ENCODE data around the gene CTNNBIP1.

The CTNNBIP1 gene

DNA sequence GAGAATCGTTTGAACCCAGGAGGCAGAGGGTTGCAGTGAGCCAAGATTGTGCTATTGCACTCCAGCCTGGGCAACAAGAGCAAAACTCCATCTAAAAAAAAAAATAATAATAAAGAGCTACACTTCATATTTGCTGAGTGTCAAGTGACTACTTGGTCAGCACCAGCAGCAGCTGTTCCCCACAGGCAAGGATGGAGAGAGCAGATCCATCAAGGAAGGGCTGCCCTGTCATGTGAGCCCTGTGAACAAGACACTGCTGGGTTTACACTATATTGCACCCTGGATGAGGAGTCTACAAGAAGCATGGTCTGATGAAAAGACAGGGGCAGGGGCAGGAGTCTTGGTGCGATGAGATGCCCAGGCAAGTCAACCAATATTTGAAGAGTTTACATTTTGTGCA, 3.6 kb downstream of the CTNNBIP1 start:
- Histone ChIP-seq H3K27ac (no peak overlapping the region), H3K4me3 (no peak overlapping the region)

DNA sequence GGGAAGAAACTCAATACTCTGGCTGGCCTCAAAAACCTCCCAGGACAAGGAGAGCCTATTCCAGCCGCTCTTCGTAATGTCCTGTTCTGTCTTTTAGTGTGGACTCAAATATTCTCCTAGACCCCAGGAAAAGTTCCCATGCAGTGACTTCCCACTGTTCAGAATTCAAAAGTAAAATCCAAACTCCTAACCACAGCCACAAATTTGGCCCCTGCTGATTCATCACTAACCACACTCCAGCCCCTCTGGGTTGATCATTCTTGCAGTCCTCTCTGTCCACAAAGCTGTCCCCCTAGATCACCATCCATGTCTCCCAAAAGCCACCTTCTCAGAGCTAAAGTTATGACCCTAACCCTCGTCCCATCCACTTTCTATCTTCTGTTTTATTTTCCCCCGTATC, 5.1 kb downstream of the CTNNBIP1 start:
- Histone ChIP-seq H3K27ac (no peak overlapping the region), H3K4me3 (no peak overlapping the region)

- H3K27ac ChIP-seq, result no peak overlapping the region
- no peak overlapping the region for H3K4me3 ChIP-seq
These were observed 5.5 kb downstream of the CTNNBIP1 start for GRCh38 chr1:9904596-9904995.

DNA sequence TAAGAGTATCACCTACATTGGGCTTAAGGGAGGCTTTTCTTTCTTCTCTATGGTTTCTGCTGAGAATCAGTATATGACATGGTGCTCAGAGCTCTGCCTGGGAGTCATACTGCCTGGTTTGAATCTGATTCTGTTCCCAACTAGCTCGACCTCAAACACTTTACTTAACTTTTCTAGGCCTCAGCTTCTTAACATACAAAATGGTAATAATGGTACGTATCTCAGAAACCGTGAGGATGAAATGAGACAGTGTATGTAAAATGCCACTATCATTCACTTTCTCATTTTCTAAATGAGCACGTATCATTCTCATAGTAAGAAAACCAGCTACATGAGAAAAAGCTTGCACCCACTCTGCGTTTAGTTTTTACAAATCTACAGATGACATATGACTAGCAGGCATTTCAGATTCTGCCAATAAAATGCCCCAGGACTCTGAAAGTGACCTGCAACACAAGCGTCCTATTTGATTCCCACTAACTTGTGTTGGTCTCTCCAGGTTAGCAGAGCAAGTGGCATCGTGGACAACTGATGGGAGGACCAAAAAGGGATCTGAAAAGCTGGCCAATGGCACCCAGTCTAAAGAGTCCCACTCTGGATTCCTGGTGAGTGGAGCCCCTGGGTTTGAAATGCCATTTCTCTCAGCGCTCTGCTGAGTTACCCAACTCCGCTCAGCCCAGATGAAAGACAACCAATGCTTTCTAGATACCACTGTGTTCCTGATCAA, 6.1 kb downstream of the CTNNBIP1 start:
- Histone ChIP-seq H3K4me3 (no peak overlapping the region), H3K27ac (no peak overlapping the region)

GRCh38 chr1:9902060-9902452, 8.0 kb downstream of the CTNNBIP1 start:
- H3K4me3 ChIP-seq, result no peak overlapping the region
- H3K27ac ChIP-seq, result peak overlapping the region in 11 of 21 experiments; percentile 13 to 77 (median 40)

GRCh38 chr1:9901148-9902059, 8.7 kb downstream of the CTNNBIP1 start:
- Histone ChIP-seq H3K27ac (peak overlapping the region in 18 of 21 experiments; percentile 13 to 77 (median 53)), H3K4me3 (no peak overlapping the region)

DNA sequence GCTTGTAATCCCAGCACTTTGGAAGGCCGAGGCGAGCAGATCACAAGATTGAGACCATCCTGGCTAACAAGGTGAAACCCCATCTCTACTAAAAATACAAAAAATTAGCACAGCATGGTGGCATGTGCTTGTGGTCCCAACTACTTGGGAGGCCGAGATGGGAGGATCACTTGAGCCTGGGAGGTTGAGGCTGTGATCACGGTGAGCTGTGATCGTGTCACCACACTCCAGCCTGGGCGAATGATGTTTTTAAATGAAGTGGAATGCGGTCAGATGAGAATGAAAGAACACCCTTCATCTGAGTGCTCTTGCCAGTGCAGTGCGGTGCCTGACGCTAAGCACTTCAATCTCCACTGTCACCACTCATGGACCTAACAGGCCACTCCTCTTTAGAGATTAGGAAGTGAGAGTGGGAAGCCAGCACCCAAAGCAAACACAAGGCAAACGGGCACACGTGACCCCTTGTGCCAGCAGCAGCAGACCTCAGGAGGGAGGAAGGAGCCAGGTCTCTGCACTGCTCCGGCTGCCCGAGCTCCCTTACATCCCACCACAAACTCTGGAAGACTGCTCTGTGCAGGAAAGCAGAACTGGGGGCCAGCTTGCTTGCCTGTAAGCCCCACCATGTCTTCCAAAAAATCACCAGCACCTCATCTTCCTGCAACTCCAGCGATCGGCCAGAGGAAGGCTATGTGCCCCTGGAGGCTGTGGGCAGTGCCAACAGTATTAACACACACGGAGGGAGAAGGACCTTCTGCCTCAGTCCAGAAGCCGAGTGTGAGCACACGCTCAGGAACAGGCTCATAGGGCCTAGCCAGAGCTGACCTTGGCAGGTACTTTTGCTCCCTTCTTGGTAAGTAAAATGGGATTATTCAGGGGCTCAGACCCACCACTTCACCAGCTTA, 9.7 kb downstream of the CTNNBIP1 start:
- H3K4me3 ChIP-seq, result peak overlapping the region in 1 of 7 experiments; percentile 15
- peak overlapping the region in 18 of 21 experiments; percentile 1 to 77 (median 52) for H3K27ac ChIP-seq

- peak overlapping the region in 20 of 21 experiments; percentile 52 to 93 (median 86) for H3K27ac ChIP-seq
These were observed 16.0 kb downstream of the CTNNBIP1 start for GRCh38 chr1:9894115-9894514.

GRCh38 chr1:9892563-9893528, 17.2 kb downstream of the CTNNBIP1 start:
- H3K27ac ChIP-seq, result peak overlapping the region in 20 of 21 experiments; percentile 52 to 93 (median 86)
- H3K4me3 ChIP-seq, result peak overlapping the region in 1 of 7 experiments; percentile 1

More at GRCh38 chr1:9894115-9894514, 16.0 kb downstream of the CTNNBIP1 start:
- H3K4me3 ChIP-seq, result no peak overlapping the region

- Histone ChIP-seq H3K4me3 (no peak overlapping the region), H3K27ac (peak overlapping the region in 20 of 21 experiments; percentile 11 to 93 (median 84))
These were observed 18.9 kb downstream of the CTNNBIP1 start for GRCh38 chr1:9891207-9891606.

DNA sequence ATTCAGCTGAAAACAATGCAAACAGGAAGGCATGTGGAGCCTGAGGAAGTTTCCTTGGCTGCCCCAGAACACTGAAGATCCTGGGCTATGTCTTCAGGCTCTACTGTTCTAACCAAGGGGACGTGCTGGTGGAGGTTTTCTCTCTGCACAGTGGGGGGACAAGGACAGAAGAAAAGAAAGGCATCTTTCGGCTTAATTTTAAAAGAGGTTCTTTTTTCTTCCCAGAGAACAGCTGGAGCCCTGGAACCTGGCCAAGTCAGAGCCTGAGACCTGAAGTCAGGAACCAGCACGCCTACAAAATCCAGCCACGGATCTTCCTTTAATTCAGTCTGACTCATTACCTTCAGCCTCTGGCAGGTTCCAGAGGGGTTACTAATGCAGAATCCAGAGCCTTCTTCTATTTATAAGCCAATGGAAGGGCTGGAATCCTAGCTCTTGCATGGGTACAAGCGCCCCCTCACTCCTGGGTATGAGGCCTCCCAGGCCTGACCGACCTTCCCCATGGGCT, 19.8 kb downstream of the CTNNBIP1 start:
- no peak overlapping the region for H3K4me3 ChIP-seq
- H3K27ac ChIP-seq, result peak overlapping the region in 20 of 21 experiments; percentile 11 to 93 (median 82)

DNA sequence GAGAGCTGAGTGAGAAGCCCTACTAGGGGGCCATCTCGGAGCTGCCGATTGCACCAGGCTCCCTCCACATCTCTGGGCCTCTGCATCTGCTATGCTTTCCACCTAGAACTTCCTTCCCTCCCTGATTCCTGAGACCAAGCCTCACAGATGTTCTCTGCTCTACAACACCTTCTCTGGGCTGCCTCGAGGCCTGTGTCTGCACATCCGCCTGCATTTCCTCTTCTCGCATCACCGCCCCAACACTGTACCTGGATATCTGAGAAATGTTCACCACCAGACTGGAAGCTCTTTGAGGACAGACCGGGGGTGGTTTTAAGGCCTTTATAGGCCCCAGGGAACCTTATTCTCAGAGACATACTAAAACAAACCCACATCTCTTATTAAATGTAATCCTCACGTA, 20.7 kb downstream of the CTNNBIP1 start:
- Histone ChIP-seq H3K4me3 (no peak overlapping the region), H3K27ac (peak overlapping the region in 19 of 21 experiments; percentile 10 to 93 (median 83))

GRCh38 chr1:9888886-9889285, 21.2 kb downstream of the CTNNBIP1 start:
- H3K4me3 ChIP-seq, result no peak overlapping the region
- peak overlapping the region in 14 of 21 experiments; percentile 25 to 93 (median 84) for H3K27ac ChIP-seq

DNA sequence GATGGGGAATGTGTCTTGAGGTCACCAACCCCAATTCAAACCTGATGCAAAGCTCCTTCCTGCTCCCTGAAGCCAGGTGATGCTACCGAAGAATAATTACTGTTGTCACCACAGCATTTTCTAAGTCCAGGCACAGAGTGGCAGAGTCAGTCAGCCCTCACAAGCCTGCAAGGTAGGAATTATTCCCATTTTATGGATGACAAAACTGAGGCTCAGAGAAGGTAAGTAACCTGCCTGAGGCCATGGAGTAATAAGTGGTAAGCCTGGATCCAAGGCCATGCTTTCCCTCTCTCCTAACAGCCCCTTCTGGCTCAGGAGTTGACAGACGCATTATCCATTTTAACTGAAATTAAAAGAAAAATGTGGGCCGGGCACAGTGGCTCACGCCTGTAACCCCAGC, 23.0 kb downstream of the CTNNBIP1 start:
- Histone ChIP-seq H3K27ac (peak overlapping the region in 2 of 21 experiments; percentile 16 to 28), H3K4me3 (no peak overlapping the region)

DNA sequence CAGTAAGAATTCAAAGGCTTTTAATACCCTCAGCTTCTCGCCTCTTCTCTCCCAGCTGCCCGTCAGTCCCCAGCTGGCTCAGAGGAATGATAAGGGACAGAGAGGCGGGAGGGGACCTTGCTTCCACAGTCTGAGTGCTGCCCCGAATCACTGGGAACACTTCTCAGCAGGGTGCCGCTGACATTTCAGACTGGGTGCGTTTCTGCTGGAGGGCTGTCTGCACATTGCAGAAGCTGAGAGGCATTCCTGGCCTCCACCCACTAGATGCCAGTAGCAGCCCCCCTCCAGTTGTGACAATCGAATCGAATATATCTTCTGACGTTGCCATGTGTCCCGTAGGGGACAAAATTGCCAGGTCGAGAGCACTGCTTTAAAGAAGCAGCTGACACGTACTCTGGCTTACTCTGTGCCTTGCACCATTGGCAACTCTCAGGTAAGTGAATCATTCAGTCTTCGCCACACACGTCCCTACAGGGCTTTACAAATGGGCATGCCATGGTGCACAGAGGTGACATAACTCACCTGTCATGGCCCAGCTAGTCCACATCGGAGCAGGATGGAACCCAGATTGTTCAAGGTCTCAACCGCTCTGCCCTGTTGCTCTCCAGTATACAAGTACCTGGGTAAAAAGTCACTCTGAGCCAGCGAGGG, 23.9 kb downstream of the CTNNBIP1 start:
- no peak overlapping the region for H3K4me3 ChIP-seq
- H3K27ac ChIP-seq, result peak overlapping the region in 4 of 21 experiments; percentile 16 to 31 (median 22)

- H3K4me3 ChIP-seq, result no peak overlapping the region
- H3K27ac ChIP-seq, result peak overlapping the region in 1 of 21 experiments; percentile 37
These were observed 25.3 kb downstream of the CTNNBIP1 start for GRCh38 chr1:9884805-9885204.

DNA sequence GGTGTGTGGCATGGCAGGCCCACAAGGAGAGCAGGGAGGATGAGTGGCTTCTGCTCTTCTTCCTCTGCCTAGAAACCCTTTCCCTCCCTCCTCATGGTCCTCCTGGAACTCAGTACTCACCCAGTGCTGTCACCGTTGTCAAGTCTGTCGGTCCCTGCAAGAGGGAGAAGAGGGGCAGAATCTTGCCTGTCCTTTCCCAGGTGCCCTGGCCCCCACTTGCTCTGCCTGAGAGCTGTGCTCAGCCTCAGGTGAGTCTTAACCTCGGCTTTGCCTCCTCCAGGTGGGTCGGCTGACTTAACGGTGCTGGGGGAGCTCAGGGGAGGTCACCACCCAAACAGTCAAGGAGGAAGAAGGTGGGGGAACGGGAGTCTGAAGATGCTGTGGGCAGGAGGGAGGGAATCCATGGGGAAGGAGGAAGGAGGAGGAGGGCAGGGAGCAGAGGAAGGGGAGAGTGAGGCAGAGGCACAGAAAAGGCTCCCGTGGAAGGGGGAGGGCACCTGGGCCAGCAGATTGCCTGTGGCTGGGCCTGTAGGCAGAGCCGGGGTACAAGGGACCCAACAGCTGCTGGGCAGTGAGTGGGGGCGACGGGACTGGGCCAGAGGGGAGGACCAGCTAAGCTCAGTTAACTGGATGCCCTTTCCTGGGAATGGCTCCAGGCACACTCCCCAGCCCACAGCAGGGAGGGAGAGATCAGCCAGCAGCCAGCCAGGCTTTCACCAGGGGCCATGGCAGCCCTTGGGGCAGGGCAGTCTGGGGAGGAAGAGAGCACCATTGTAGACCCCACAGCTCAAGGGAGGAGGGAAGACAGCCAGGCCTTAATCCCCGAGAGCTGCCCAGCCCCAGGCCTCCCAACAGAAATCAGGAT, 26.3 kb downstream of the CTNNBIP1 start:
- Histone ChIP-seq H3K4me3 (no peak overlapping the region), H3K27ac (peak overlapping the region in 3 of 21 experiments; percentile 0 to 68 (median 38))

All from skin epidermis (tissue), 12 donors.